Left lung (tissue), 10 donors: ENCODE data around the gene ZPBP. TPM values are rescaled to one million over a fixed set of nuclear protein-coding genes. Genes with fewer than 3 reads are reported as not detected.

ENCODE experiments used
- ATAC-seq: fragments of 200-7000 bp; cut with Tn5 transposase; one replicate; pipeline ENCODE4 v1.9.1; 2020; ENCODE audit warnings: moderate library complexity
- DNase-seq, 4 donors: peaks; one replicate each; pipeline ENCODE4 v3.0.0-alpha.2; 2013 to 2020
- H3K27ac ChIP-seq, 2 donors: fragments of 200-600 bp; sonication (generic) in 1 of 2; one replicate each; pipeline versions ENCODE4 v1.5.0 to v1.8.0; 2020 to 2021
- H3K27me3 ChIP-seq, 2 donors: fragments of 200-600 bp; sonication (generic) in 1 of 2; one replicate each; pipeline versions ENCODE4 v1.5.0 to v1.8.0; 2020 to 2021
- H3K36me3 ChIP-seq, 2 donors: fragments of 200-600 bp; sonication (generic) in 1 of 2; one replicate each; pipeline versions ENCODE4 v1.5.0 to v1.8.0; 2020 to 2021
- H3K4me1 ChIP-seq, 2 donors: fragments of 200-600 bp; one replicate each; pipeline ENCODE4 v1.8.0; 2021
- H3K4me3 ChIP-seq, 2 donors: fragments of 200-600 bp; sonication (generic) in 1 of 2; one replicate each; pipeline versions ENCODE4 v1.5.0 to v1.8.0; 2020 to 2021; ENCODE audit warnings: mild to moderate bottlenecking in 1 of 2
- H3K9me3 ChIP-seq, 2 donors: fragments of 200-600 bp; sonication (generic) in 1 of 2; one replicate each; pipeline versions ENCODE4 v1.5.0 to v1.8.0; 2020 to 2021
- intact Hi-C, 2 donors: fragments of 100-400 bp; cut with DNase I; formaldehyde crosslinking; loops; one replicate each; pipeline versions ENCODE4 v1.11.2 to v1.14.2; 2022
- polyA plus RNA-seq, 6 donors: library from polyadenylated mRNA; unstranded; fragments of 120-200 nt; gene quantifications; one replicate each; pipeline ENCODE4 v1.2.1, GENCODE V29; 2013; ENCODE audit not compliant: insufficient read length in 6 of 6
- total RNA-seq, 2 donors: library from RNA; stranded (reverse); fragmentation: NEBNext Ultra II Directional; extraction: Animal tissue kit (Norgen Biotek cat#: 25700); gene quantifications; one replicate each; pipeline ENCODE4 v1.2.1, GENCODE V29; 2021
- TF ChIP-seq, protein P1 (sequence below), 2 donors: fragments of 200-600 bp; sonication (generic) in 1 of 2; IDR thresholded peaks; one replicate each; pipeline versions ENCODE4 v1.5.0 to v1.8.0; 2021; ENCODE audit warnings: antibody characterized with exemption in 2 of 2
- donor health status: DM: no; HTN: yes; CAD: no.
- donor health status: DM: no; HTN: no; CAD: no.

Gene ZPBP
- total and polyA plus RNA-seq, 8 donors = 0.21 to 0.73 (median 0.32) TPM; not detected in 4

GRCh38 chr7:49911909-49912308 is 181.1 kb downstream of the ZPBP start:
- Histone ChIP-seq H3K4me1 (no peaks in the 10 kb centered on the region), H3K9me3 (peaks cover 0 to 2% of the 10 kb centered on the region in 2 donors), H3K36me3 (no peaks in the 10 kb centered on the region), H3K27me3 (no peaks in the 10 kb centered on the region), H3K4me3 (no peak overlapping the region), H3K27ac (no peak overlapping the region)
- TF ChIP-seq, protein P1, sequence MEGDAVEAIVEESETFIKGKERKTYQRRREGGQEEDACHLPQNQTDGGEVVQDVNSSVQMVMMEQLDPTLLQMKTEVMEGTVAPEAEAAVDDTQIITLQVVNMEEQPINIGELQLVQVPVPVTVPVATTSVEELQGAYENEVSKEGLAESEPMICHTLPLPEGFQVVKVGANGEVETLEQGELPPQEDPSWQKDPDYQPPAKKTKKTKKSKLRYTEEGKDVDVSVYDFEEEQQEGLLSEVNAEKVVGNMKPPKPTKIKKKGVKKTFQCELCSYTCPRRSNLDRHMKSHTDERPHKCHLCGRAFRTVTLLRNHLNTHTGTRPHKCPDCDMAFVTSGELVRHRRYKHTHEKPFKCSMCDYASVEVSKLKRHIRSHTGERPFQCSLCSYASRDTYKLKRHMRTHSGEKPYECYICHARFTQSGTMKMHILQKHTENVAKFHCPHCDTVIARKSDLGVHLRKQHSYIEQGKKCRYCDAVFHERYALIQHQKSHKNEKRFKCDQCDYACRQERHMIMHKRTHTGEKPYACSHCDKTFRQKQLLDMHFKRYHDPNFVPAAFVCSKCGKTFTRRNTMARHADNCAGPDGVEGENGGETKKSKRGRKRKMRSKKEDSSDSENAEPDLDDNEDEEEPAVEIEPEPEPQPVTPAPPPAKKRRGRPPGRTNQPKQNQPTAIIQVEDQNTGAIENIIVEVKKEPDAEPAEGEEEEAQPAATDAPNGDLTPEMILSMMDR (IDR thresholded peaks at IDR 0.05) = no peak
- no peak for DNase-seq
- no peak for ATAC-seq
- intact Hi-C loops = no loop called here

- Histone ChIP-seq H3K9me3 (no peaks in the 10 kb centered on the region), H3K27ac (no peak overlapping the region), H3K27me3 (no peaks in the 10 kb centered on the region), H3K4me1 (no peaks in the 10 kb centered on the region), H3K4me3 (no peak overlapping the region), H3K36me3 (no peaks in the 10 kb centered on the region)
- ATAC-seq (no peak), DNase-seq (no peak)
- TF ChIP-seq, protein P1 (IDR thresholded peaks at IDR 0.05) = no peak
- intact Hi-C loops = no loop called here
Observed at GRCh38 chr7:49894543-49894942, 198.5 kb downstream of the ZPBP start.

- H3K4me3 ChIP-seq = no peak overlapping the region
- H3K36me3 ChIP-seq = no peaks in the 10 kb centered on the region
- H3K4me1 ChIP-seq = no peaks in the 10 kb centered on the region
- DNase-seq = no peak
- ATAC-seq = no peak
- TF ChIP-seq, protein P1 (IDR thresholded peaks at IDR 0.05) = no peak
- intact Hi-C loops = no loop called here
- H3K9me3 ChIP-seq = no peaks in the 10 kb centered on the region
- H3K27me3 ChIP-seq = no peaks in the 10 kb centered on the region
- no peak overlapping the region for H3K27ac ChIP-seq
Observed at GRCh38 chr7:49893131-49893530, 199.9 kb downstream of the ZPBP start.

DNA sequence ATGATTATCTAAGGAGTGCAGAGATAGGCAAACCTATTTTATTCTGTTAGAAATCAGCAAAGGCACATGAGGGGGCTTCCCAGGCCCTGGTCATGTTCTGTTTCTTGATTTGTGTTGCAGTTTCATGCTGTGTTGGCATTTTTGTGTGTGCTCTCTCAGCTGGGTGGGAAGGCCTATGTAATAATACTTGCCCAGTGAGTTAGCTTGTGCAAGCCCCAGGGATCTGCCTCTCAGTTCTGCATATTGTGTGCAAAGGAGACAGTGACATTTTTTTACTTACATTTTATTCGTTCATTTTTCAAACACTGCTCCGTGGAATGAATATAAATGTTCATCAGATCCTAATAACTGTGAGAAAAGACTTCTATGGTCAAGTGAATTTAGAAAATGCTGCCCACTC is 200.6 kb downstream of the ZPBP start:
- Histone ChIP-seq H3K4me3 (no peak overlapping the region), H3K27me3 (no peaks in the 10 kb centered on the region), H3K4me1 (no peaks in the 10 kb centered on the region), H3K27ac (no peak overlapping the region), H3K36me3 (no peaks in the 10 kb centered on the region), H3K9me3 (no peaks in the 10 kb centered on the region)
- intact Hi-C loops = no loop called here
- DNase-seq (no peak), ATAC-seq (no peak)
- TF ChIP-seq, protein P1 (IDR thresholded peaks at IDR 0.05) = no peak

Other genes with a start within 250 kb of the ZPBP start
- gene IKZF1, start 211.5 kb upstream of the ZPBP start, total RNA-seq = 10 to 100 TPM; 19.0 to 50.2 TPM
- 1 to 10 TPM; 1.9 to 2.6 (median 2.2) TPM for gene IKZF1, start 211.5 kb upstream of the ZPBP start, polyA plus RNA-seq